Cardiac fibroblast (primary cell): ENCODE data around the gene LAMA2.

Experiments used
- DNase-seq, 2 donors: peaks; one replicate each; pipeline versions ENCODE4 v3.0.0 to v3.0.0-alpha.2; 2010; ENCODE audit warnings: low read depth in 2 of 2
- H3K4me3 ChIP-seq, 2 donors: replicated peaks in 1 of 2; 1 replicate in 1 of 2; 2 replicates in 1 of 2; pipeline ENCODE4 v1.5.1; 2011; ENCODE audit warnings: low read depth in 2 of 2, low read length in 2 of 2, mild to moderate bottlenecking in 2 of 2, moderate library complexity in 1 of 2
- TF ChIP-seq, protein P1 (sequence below): IDR thresholded peaks from one replicate; pipeline ENCODE4 v1.5.1; 2011; ENCODE audit warnings: low read depth, mild to moderate bottlenecking, low read length, inconsistent platforms

The LAMA2 gene

GRCh38 chr6:129133770-129134192 is 250.8 kb downstream of the LAMA2 start:
- no peak overlapping the region for H3K4me3 ChIP-seq
- TF ChIP-seq, protein P1, sequence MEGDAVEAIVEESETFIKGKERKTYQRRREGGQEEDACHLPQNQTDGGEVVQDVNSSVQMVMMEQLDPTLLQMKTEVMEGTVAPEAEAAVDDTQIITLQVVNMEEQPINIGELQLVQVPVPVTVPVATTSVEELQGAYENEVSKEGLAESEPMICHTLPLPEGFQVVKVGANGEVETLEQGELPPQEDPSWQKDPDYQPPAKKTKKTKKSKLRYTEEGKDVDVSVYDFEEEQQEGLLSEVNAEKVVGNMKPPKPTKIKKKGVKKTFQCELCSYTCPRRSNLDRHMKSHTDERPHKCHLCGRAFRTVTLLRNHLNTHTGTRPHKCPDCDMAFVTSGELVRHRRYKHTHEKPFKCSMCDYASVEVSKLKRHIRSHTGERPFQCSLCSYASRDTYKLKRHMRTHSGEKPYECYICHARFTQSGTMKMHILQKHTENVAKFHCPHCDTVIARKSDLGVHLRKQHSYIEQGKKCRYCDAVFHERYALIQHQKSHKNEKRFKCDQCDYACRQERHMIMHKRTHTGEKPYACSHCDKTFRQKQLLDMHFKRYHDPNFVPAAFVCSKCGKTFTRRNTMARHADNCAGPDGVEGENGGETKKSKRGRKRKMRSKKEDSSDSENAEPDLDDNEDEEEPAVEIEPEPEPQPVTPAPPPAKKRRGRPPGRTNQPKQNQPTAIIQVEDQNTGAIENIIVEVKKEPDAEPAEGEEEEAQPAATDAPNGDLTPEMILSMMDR, result no peak
- peak; percentile 88 to 89 for DNase-seq

DNA sequence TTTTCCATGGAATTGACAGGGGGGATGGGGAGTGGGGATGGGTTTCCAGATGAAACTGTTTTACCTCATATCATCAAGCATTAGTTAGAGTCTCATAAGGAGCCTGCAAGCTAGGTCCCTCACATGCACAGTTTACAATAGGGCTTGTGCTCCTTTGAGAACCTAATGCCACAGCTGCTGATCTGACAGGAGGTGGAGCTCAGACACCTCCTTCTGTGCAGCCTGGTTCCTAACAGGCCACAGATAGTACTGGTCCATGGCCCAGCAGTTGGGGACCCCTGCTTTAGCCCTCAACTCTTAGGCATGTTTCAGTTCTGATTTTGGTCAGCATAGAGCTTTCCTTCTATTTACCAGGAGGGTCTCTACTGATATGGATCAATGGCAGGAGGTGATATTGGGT is 251.6 kb downstream of the LAMA2 start:
- H3K4me3 ChIP-seq, result no peak overlapping the region
- DNase-seq, result peak; percentile 40 to 55
- TF ChIP-seq, protein P1, result no peak

DNA sequence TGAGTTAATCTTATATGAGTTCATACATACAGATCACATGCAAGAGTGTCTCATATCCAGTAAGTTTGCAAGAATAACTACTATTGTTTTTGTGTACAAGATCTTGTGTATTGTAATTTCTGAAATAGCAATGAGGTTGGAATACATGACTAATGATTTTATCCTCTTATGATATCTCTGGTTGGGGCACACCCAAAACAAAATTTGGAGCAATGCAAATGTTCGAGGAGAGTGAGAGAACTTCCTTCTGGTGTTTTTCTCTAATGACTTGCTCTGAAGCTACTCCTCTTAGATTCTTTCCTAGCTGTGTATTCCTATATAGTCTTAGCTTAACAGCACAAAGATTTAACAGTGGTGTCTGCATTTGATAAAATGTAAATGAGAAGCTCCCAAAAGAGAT is 252.5 kb downstream of the LAMA2 start:
- TF ChIP-seq, protein P1, result no peak
- DNase-seq, result peak; percentile 65 to 70
- no peak overlapping the region for H3K4me3 ChIP-seq

DNA sequence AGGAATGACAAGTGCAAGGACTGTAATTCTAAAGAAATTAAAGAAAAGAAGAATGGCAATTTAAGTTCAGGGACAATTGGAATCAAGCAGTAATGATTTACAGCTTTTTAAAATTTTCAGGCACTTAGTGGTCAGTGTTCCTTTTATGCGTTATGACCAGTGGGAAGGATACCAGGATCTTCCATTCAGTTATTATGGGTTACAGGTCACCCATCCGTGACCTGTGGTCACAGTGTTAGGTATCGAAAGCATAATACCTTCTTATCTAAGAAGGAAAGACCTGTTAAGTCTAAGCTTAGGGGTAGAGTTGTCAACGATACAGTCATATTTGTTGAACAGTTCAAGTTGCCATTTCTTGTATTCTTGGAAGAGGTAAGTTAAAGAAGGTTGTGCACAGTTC is 253.8 kb downstream of the LAMA2 start:
- TF ChIP-seq, protein P1, result no peak
- no peak for DNase-seq
- H3K4me3 ChIP-seq, result no peak overlapping the region

DNA sequence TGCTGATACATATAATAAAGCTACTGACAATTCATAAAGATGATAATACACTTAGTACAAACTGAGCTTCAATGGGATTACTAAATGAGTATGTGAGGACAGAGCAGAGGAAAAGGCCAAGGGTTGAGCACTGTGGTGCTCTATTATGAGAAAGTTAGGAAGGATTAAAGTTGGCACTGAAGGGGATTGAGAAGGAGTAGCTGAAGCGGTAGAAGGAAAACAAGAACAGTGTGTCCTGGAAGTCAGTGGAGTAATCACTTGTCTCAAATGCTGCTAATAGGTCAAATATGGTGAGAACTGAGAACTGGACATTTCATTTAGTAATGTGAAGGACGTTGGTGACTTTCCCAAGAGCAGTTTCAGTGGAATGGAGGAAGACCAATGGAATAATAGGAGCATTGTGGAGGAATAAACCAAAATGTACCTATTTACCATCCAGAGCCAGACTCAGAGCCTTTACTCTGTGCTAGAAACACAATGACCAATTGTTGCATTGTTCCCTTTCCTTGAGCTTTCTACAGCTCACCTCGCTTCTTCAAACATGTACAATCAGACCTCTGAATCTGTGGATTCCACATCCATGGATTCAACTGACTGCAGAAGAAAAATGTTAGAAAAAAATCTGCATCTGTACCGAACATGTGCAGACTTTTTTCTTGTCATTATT is 255.9 kb downstream of the LAMA2 start:
- peak in 1 of 2 donors; percentile 26 for DNase-seq
- TF ChIP-seq, protein P1, result no peak
- H3K4me3 ChIP-seq, result no peak overlapping the region

DNA sequence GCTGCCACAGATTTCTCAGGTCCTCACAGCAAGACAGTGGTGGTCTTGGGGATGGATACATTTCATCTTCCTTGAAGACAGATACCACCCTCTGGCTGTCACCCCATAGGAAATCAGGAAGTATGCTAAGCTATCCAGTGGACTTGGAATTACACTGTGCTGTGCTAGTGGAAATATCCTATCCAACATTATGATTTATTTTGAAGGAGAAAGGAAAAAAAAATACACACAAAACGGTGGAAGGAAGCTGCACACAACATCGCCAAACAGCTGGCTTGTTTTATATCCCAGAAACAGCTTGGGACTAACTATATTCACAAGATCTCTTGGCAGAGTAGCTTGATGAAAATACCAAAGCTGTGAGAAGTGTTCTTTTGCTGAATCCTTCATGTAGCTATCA is 257.6 kb downstream of the LAMA2 start:
- no peak overlapping the region for H3K4me3 ChIP-seq
- DNase-seq, result peak; percentile 44 to 84
- TF ChIP-seq, protein P1, result no peak

DNA sequence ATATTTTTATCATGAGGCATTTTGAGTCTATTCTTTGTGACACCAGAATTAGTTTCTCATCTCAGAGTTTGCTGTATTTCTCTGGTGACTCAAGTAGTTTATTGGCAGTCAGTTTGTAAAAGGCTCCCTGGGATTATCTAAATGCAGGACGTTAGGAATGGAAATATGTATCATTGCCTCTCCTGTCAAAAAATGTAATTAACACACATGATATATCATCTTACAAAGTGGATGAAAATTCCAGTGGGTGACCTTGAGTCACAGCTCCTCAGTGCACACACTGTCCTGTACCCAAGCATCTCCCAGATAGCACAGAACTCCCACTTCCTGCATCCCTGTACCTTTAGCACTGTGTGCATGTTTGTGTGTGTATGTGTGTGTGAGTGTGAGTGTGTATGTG is 258.6 kb downstream of the LAMA2 start:
- peak; percentile 37 to 47 for DNase-seq
- TF ChIP-seq, protein P1, result no peak
- H3K4me3 ChIP-seq, result no peak overlapping the region
